Activated CD8-positive, alpha-beta memory T cell treated with anti-CD3 and anti-CD28 coated beads, Interleukin-2, amount 50 U/mL, for 48 hours (primary cell): ENCODE results near the gene FOXA1.

Experiments used
- DNase-seq: peaks from one replicate; pipeline ENCODE4 v3.0.0-alpha.2; 2020

FOXA1 gene

GRCh38 chr14:37553935-37554550 lies 41.0 kb downstream of the FOXA1 start:
- DNase-seq: no peak

GRCh38 chr14:37551119-37551518 lies 43.9 kb downstream of the FOXA1 start:
- DNase-seq: no peak

- DNase-seq: no peak
Measured at GRCh38 chr14:37550511-37550910, 44.5 kb downstream of the FOXA1 start.

- no peak for DNase-seq
Measured at GRCh38 chr14:37546621-37547447, 48.2 kb downstream of the FOXA1 start.

- DNase-seq: no peak
Measured at GRCh38 chr14:37545174-37545573, 49.9 kb downstream of the FOXA1 start.

- no peak for DNase-seq
Measured at GRCh38 chr14:37544407-37544806, 50.6 kb downstream of the FOXA1 start.

- DNase-seq: no peak
Measured at GRCh38 chr14:37539992-37540391, 55.1 kb downstream of the FOXA1 start.
